Thyroid gland (tissue), 4 donors: ENCODE measurements around the gene IPPK.

Source experiments
- POLR2A ChIP-seq, 2 donors: fragments of 450-650 bp; IDR thresholded peaks; one replicate each; pipeline ENCODE4 v1.6.1; 2017; ENCODE audit warnings: antibody characterized with exemption in 2 of 2, mild to moderate bottlenecking in 2 of 2, moderate library complexity in 1 of 2
- TF ChIP-seq, protein P1 (sequence below), 6 experiments: fragments of 200-600 bp in 3 of 6; fragments of 450-650 bp in 3 of 6; sonication (generic) in 3 of 6; IDR thresholded peaks; one replicate each; pipeline ENCODE4 v1.5.1; 2016 to 2019; ENCODE audit warnings: antibody characterized with exemption in 6 of 6, mild to moderate bottlenecking in 2 of 6, inconsistent platforms in 1 of 6, moderate library complexity in 1 of 6

DNA sequence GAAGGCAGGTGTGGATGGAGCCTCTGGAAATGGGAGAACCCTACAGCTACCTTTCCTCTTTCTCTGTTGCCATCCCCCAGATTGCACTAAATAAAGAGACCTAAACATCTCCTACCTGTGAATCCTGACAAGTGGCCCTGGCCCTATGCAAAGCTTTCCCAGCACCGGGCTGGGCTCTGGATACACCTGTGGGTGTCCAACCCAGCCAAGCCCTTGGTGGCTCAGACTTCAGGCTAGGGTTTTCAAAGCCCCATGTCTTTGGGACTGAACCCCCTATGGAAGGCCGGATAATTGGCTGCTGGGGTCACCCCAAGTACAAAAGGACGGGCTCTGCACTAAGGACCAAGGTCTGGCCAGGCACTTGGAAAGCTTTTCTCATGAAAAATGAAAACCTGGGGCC lies 44.1 kb upstream of the IPPK start:
- TF ChIP-seq, protein P1, sequence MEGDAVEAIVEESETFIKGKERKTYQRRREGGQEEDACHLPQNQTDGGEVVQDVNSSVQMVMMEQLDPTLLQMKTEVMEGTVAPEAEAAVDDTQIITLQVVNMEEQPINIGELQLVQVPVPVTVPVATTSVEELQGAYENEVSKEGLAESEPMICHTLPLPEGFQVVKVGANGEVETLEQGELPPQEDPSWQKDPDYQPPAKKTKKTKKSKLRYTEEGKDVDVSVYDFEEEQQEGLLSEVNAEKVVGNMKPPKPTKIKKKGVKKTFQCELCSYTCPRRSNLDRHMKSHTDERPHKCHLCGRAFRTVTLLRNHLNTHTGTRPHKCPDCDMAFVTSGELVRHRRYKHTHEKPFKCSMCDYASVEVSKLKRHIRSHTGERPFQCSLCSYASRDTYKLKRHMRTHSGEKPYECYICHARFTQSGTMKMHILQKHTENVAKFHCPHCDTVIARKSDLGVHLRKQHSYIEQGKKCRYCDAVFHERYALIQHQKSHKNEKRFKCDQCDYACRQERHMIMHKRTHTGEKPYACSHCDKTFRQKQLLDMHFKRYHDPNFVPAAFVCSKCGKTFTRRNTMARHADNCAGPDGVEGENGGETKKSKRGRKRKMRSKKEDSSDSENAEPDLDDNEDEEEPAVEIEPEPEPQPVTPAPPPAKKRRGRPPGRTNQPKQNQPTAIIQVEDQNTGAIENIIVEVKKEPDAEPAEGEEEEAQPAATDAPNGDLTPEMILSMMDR (IDR thresholded peaks at IDR 0.05), result no peak
- TF ChIP-seq POLR2A (IDR thresholded peaks at IDR 0.05), result no peak
